Superior temporal gyrus (tissue), 1 donor: ENCODE measurements around the gene METTL18.

ENCODE experiments used
- DNase-seq: peaks from one replicate; pipeline ENCODE4 v3.0.0-alpha.2; 2016; ENCODE audit errors: extremely low spot score

Gene METTL18

DNA sequence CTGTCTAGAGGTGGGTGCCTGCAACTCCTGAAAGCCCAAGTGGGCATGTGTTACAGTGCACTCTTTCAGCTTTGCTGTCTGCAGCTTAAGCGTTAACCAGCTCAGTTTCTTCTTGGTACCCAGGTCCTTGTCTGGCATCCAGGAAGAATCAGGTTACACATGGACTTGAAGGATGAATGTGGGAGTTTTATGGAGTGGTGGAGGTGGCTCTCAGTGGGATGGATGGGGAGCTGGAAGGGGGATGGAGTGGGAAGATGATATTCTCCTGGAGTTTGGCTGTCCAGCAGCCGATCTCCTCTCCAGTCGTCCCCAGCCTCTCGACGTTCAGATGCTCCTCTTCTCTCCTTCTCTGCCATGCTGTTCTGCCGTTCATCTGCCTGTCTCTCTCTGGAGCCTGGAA, 9.4 kb downstream of the METTL18 start:
- DNase-seq = no peak

DNA sequence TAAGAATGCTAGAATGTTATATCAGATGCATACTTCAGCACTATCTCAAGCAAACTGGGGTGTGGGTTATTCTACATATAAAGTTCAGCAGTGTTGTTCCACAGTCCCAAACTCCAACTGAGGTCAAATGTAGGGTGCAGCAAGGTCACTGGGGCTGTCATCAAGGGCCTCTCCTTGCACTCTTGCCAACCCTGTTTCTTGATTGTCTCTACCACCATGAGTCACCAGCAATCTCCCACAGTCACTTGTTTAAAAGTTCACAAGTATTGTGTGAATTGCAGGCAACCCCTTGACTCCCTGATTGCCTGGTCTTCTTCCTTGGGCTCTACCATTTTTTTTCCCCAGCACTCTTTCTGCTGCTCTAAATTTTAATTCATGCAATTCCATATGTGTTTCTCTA, 10.6 kb downstream of the METTL18 start:
- no peak for DNase-seq

GRCh38 chr1:169782596-169782995, 12.1 kb downstream of the METTL18 start:
- no peak for DNase-seq

- no peak for DNase-seq
Measured at GRCh38 chr1:169779970-169780369, 14.7 kb downstream of the METTL18 start.

GRCh38 chr1:169779150-169779549, 15.6 kb downstream of the METTL18 start:
- no peak for DNase-seq

DNA sequence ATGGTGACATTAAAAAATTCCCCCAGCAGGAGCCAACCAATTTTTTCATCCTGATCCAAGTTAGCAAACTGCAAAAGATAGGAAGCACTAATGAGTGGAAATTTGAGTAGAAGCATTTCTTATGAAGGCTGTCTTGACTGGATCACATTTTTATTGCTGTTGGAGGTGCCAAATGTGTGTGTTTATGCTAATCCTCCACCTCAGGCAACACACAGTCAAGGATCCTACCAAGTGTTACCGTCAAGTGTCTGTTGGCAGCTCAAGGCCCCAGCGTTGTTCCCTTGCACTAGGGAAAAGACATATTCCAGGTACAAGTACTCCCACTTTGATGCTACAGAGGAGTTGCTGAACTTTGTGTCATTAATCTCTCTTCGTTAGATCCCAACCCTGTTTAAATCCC, 18.3 kb downstream of the METTL18 start:
- DNase-seq = no peak

DNA sequence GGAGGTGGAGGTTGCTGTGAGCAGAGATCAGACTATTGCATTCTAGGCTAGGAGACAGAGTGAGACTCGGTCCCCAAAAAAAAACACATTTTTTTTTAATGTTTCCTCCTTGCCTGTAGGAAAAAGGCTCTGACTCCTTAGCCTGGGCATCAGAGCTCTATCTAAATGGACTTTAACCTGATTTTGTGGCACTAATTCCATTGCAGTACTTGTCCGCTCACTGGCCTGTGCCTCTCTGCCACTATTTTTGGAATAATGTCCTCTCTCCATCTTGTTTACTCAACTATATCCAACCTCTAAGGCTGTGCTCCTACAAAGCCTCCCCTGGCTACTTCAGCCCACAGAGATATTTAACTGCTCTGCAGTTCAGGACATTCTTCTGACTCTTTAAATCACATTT, 26.5 kb downstream of the METTL18 start:
- no peak for DNase-seq

GRCh38 chr1:169765580-169766331, 29.0 kb downstream of the METTL18 start:
- DNase-seq = no peak

DNA sequence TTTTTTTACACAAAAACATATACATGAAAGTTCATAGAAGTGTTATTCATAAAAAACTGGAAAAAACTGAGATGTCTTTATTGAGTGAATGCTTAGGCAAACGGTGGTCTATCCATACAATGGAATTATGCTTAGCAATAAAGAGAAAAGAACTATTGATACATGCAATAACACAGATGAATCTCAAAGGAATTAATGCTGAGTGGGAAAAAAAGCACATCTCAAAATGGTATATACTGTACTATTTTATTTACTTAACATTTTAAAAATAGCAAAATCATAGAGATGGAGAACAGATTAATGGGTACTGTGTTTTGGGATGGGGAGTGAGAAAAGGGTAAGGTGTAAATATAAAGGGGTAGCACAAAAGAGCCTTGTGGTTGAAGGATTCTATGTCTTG, 29.8 kb downstream of the METTL18 start:
- no peak for DNase-seq

DNA sequence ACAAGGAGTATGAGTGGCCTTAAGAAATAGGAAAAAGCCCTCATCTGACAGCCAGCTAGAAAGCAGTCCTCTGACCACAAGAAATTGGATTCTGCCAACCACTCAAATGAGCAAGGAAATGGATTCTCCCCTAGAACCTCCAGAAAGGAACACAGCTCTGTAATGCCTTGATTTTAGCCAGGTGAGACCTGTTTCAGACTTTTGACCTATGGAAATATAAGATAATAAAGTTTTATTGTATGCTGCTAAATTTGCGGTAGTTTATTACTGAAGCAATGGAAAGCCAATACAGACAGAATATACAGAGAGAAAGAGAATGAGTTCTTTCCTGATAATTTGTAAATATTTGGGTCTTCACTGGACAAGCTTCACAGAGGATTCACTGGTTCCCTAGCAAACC, 32.0 kb downstream of the METTL18 start:
- DNase-seq = no peak

DNA sequence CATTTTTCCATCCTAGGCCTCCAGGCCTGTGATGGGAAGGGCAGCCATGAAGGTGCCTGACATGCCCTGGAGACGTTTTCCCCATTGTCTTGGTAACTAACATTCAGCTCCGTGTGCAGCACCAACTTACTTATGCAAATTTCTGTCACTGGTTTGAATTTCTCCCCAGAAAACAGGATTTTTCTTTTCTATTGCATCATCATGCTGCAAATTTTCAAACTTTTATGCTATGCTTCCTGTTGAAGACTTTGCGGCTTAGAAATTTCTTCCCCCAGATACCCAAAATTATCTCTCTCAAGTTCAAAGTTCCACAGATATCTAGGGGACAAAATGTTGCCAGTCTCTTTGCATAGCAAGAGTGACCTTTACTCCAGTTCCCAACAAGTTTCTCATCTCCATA, 35.7 kb downstream of the METTL18 start:
- DNase-seq = no peak

GRCh38 chr1:169753549-169753948, 41.2 kb downstream of the METTL18 start:
- DNase-seq = no peak

- no peak for DNase-seq
Measured at GRCh38 chr1:169750041-169750440, 44.7 kb downstream of the METTL18 start.

DNA sequence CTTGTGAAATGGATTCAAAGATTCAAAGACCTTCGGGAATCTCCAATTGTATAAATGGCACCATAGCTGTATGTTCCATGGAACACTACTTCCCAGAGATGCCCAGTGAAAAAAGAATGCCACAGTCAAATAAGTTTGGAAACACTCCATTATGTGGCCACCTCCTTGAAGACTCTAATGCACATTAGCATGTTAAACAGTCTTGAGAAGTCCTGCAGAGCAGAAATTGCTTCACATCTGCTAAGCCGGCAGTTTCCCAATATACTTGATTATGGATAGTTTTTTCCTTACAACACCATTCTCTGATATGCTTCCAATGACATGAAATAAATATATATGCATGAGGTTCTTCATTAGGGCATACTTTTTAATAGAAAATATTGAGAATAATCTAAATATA, 48.2 kb downstream of the METTL18 start:
- DNase-seq = no peak

DNA sequence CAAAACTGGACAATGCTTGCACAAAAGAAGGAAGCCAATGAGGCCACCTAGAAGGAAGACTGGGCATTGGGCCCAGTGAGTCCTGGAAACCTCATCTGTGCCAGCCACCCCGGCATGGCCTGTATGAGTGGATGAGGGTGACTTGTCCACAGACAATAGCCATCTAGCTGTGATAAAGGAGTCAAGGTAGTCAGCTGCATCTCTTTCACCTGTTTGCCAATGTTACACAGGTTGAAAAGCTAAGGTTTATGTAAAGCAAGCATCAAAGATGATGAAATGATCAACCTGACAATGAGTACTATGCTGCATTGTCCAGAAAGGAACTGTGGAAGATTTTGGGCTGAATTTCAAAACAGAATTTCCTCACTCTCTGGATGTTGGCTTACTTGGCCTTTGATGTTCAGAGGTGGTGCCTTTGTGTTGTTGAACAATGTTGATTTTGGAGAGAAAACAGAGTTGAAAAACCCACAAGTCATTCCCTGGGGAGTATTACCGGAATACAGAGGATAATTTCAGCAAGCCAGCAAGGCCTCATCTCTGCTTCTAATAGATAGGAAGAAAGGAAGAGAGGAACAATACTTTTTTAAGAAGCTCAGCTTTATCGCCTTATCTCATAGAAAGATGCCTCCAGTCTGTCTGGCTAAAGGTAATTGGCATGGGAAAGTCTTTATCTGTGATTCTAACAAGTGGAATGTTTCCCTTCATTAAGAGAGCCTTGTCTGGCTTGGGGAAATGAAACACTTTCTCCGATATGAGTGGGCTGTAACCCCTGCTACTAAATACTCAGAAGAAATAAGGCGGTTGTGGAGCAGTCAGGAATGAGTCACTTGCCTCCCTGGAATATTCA, 49.5 kb downstream of the METTL18 start:
- DNase-seq = no peak
